Mammary epithelial cell (primary cell): Measurements from ENCODE around the gene SLC50A1.

Experiments
- CTCF ChIP-seq, 2 donors: IDR thresholded peaks in 1 of 2; conservative IDR thresholded peaks in 1 of 2; 2 replicates each; pipeline ENCODE4 v1.5.1; 2011 to 2012; ENCODE audit warnings: inconsistent platforms in 2 of 2, low read length in 2 of 2, mild to moderate bottlenecking in 2 of 2, control low read depth in 1 of 2, low read depth in 1 of 2; ENCODE audit not compliant: insufficient read depth in 1 of 2; ENCODE audit errors: extremely low read depth in 1 of 2
- EZH2 ChIP-seq: IDR thresholded peaks from 2 replicates; pipeline ENCODE4 v1.6.1; 2012; ENCODE audit warnings: low read length, inconsistent platforms, borderline replicate concordance

- no peak for TF ChIP-seq CTCF (conservative IDR thresholded peaks at IDR 0.05 in 1 of 2, IDR thresholded peaks at IDR 0.05 in 1 of 2; ENCODE audit: extremely low read depth in 1 of 2, insufficient read depth in 1 of 2, low read depth in 1 of 2, low read length in 2 of 2)
- no peak for TF ChIP-seq EZH2
Observed at GRCh38 chr1:155166051-155166470, 30.4 kb downstream of the SLC50A1 start.
